K562 (cell line): ENCODE results near the gene PSAP. TPM values are rescaled to one million over a fixed set of nuclear protein-coding genes. Genes with fewer than 3 reads are reported as not detected.

Experiments
- ARID1B ChIP-seq: fragments of 450-650 bp; IDR thresholded peaks from 2 replicates; pipeline ENCODE4 v1.6.1; 2016; ENCODE audit warnings: antibody characterized with exemption, mild to moderate bottlenecking, inconsistent platforms
- CC2D1A ChIP-seq: fragments of 450-650 bp; IDR thresholded peaks from 2 replicates; pipeline ENCODE4 v1.6.1; 2017; ENCODE audit warnings: mild to moderate bottlenecking
- DDX20 ChIP-seq: fragments of 450-650 bp; IDR thresholded peaks from 2 replicates; pipeline ENCODE4 v1.6.1; 2016; ENCODE audit warnings: missing genetic modification characterization, low read depth, mild to moderate bottlenecking, missing compliant biosample characterization, moderate library complexity
- DNMT1 ChIP-seq: fragments of 450-650 bp; IDR thresholded peaks from 2 replicates; pipeline ENCODE4 v1.6.1; 2016; ENCODE audit warnings: antibody characterized with exemption, mild to moderate bottlenecking
- ELF4 ChIP-seq: fragments of 450-650 bp; formaldehyde crosslinking; IDR thresholded peaks from 2 replicates; pipeline ENCODE4 v1.4.0; 2022; ENCODE audit warnings: missing genetic modification characterization
- NFYB ChIP-seq: IDR thresholded peaks from 2 replicates; pipeline ENCODE4 v1.6.1; 2011; ENCODE audit warnings: mild to moderate bottlenecking, moderate library complexity; ENCODE audit not compliant: insufficient read length; ENCODE audit errors: extremely low read depth
- OTX1 ChIP-seq: fragments of 450-650 bp; formaldehyde crosslinking; IDR thresholded peaks from 2 replicates; pipeline ENCODE4 v1.4.0; 2022; ENCODE audit warnings: mild to moderate bottlenecking
- PYGO2 ChIP-seq: fragments of 450-650 bp; IDR thresholded peaks from 2 replicates; pipeline ENCODE4 v1.6.1; 2016; ENCODE audit warnings: mild to moderate bottlenecking, missing genetic modification characterization, moderate library complexity, missing compliant biosample characterization
- SMAD2 ChIP-seq: fragments of 150-350 bp; IDR thresholded peaks from 2 replicates; pipeline ENCODE4 v1.6.1; 2014; ENCODE audit warnings: low read depth, mild to moderate bottlenecking, low read length
- SMC3 ChIP-seq: conservative IDR thresholded peaks from 2 replicates; pipeline ENCODE4 v1.6.1; 2011; ENCODE audit warnings: low read depth, low read length, improper control_type of control experiment; ENCODE audit not compliant: insufficient read depth
- TBP ChIP-seq: optimal IDR thresholded peaks from 2 replicates; pipeline ENCODE3; 2011; ENCODE audit warnings: low read depth, low read length, improper control_type of control experiment
- ZNF507 ChIP-seq: conservative IDR thresholded peaks from 2 replicates; pipeline ENCODE4 v1.6.1; 2017; ENCODE audit warnings: missing genetic modification characterization, missing compliant biosample characterization
- polyA plus RNA-seq, 8 experiments: library from polyadenylated mRNA; depleted of rRNA in 4 of 8; stranded (reverse) in 5 of 8; unstranded in 3 of 8; fragments of >200 nt; fragmentation: Nextera tagmentation in 2 of 8; fragmentation: Illumina TruSeq in 1 of 8; extraction: Ambion mirVana in 2 of 8; extraction: Trizol in 1 of 8; gene quantifications; 2 replicates each; pipeline versions ENCODE4 v1.2.1 to v1.2.3, GENCODE V29; 2011 to 2014; ENCODE audit warnings: inconsistent platforms in 1 of 8, missing spikeins in 1 of 8
- total RNA-seq, 7 experiments: library from RNA; depleted of rRNA in 6 of 7; stranded (reverse); fragments of >200 nt in 6 of 7; fragmentation: Illumina TruSeq in 2 of 7; extraction: Trizol in 2 of 7; gene quantifications; 2 replicates each; pipeline versions ENCODE4 v1.2.1 to v1.2.3, GENCODE V29; 2011 to 2021; ENCODE audit warnings: low replicate concordance in 1 of 7
- TF ChIP-seq, protein P1 (sequence below): fragments of 450-650 bp; IDR thresholded peaks from 2 replicates; pipeline ENCODE4 v1.6.1; 2016
- TF ChIP-seq, protein P2 (sequence below), 2 experiments: fragments of 450-650 bp in 1 of 2; sonication (generic) in 1 of 2; formaldehyde crosslinking in 1 of 2; IDR thresholded peaks in 1 of 2; conservative IDR thresholded peaks in 1 of 2; 2 replicates each; pipeline versions ENCODE4 v1.6.1 to v1.8.1; 2016 to 2023; ENCODE audit warnings: mild to moderate bottlenecking in 2 of 2, moderate library complexity in 2 of 2, inconsistent platforms in 1 of 2, missing genetic modification reagents in 1 of 2
- TF ChIP-seq, protein P3 (sequence below), 2 experiments: fragments of 450-650 bp in 1 of 2; sonication (generic) in 1 of 2; formaldehyde crosslinking in 1 of 2; IDR thresholded peaks; 2 replicates each; pipeline versions ENCODE4 v1.7.1 to v1.9.0; 2016 to 2022; ENCODE audit warnings: inconsistent platforms in 1 of 2, mild to moderate bottlenecking in 1 of 2, missing genetic modification reagents in 1 of 2
- TF ChIP-seq, protein P4 (sequence below): fragments of 250-450 bp; sonication (Bioruptor Pico); IDR thresholded peaks from 2 replicates; pipeline ENCODE4 v1.6.1; 2021; ENCODE audit warnings: mild to moderate bottlenecking

The PSAP gene
- total and polyA plus RNA-seq, 9 of the 15 experiments (the other 6 are each of a cell fraction or from before 2014, with no cell fraction given), result 245 to 700 (median 429) TPM

DNA sequence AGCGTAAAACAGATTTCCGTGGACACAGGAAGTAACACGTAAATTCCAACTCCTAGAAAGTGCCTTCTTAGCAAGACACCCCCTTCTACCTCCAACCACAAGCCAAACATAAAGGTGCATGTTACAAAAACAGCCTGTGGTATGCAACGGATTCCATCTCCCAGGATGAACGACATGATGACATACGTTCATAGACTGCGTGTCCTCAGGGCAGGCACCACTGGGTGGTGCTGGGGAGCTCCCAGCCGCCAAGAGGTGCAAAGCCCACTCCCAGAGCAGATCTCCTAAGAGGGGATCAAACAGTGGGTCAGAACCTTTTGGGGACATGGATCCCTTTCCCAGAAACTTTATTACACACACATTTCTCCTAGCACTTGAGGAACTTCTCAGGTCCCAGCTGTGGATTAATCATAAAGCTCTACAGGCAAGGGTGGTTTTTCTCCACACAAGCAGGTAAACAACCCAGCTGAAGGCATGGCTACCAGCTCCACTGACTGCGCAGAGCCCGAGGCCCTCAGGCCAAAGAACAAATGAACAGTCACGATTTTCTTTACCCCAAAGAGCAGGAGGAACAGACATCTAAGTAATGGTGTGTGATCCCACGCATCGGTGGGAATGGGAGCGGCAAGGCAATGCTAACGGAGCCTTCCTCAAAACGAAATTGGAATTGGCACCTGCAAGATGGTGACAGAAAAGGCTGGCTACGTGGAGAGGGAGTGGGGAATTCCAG is 13.8 kb downstream of the PSAP start (continued):
- TF ChIP-seq, protein P1, sequence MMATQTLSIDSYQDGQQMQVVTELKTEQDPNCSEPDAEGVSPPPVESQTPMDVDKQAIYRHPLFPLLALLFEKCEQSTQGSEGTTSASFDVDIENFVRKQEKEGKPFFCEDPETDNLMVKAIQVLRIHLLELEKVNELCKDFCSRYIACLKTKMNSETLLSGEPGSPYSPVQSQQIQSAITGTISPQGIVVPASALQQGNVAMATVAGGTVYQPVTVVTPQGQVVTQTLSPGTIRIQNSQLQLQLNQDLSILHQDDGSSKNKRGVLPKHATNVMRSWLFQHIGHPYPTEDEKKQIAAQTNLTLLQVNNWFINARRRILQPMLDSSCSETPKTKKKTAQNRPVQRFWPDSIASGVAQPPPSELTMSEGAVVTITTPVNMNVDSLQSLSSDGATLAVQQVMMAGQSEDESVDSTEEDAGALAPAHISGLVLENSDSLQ, result 0 out of 2 replicates have a peak, but pooled peaks have one; percentile 14
- no peak for TF ChIP-seq TBP
- TF ChIP-seq PYGO2 (tag), result no peak
- TF ChIP-seq, protein P2, sequence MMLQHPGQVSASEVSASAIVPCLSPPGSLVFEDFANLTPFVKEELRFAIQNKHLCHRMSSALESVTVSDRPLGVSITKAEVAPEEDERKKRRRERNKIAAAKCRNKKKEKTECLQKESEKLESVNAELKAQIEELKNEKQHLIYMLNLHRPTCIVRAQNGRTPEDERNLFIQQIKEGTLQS (IDR thresholded peaks at IDR 0.05), result peak; percentile 53
- TF ChIP-seq, protein P2 (CRISPR knock-in tag; conservative IDR thresholded peaks at IDR 0.05), result no peak
- TF ChIP-seq OTX1 (CRISPR knock-in tag), result 0 out of 2 replicates have a peak, but pooled peaks have one; percentile 37
- TF ChIP-seq ELF4 (CRISPR knock-in tag), result no peak
- TF ChIP-seq, protein P3, sequence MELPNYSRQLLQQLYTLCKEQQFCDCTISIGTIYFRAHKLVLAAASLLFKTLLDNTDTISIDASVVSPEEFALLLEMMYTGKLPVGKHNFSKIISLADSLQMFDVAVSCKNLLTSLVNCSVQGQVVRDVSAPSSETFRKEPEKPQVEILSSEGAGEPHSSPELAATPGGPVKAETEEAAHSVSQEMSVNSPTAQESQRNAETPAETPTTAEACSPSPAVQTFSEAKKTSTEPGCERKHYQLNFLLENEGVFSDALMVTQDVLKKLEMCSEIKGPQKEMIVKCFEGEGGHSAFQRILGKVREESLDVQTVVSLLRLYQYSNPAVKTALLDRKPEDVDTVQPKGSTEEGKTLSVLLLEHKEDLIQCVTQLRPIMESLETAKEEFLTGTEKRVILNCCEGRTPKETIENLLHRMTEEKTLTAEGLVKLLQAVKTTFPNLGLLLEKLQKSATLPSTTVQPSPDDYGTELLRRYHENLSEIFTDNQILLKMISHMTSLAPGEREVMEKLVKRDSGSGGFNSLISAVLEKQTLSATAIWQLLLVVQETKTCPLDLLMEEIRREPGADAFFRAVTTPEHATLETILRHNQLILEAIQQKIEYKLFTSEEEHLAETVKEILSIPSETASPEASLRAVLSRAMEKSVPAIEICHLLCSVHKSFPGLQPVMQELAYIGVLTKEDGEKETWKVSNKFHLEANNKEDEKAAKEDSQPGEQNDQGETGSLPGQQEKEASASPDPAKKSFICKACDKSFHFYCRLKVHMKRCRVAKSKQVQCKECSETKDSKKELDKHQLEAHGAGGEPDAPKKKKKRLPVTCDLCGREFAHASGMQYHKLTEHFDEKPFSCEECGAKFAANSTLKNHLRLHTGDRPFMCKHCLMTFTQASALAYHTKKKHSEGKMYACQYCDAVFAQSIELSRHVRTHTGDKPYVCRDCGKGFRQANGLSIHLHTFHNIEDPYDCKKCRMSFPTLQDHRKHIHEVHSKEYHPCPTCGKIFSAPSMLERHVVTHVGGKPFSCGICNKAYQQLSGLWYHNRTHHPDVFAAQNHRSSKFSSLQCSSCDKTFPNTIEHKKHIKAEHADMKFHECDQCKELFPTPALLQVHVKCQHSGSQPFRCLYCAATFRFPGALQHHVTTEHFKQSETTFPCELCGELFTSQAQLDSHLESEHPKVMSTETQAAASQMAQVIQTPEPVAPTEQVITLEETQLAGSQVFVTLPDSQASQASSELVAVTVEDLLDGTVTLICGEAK (IDR thresholded peaks at IDR 0.05), result no peak
- TF ChIP-seq, protein P3 (CRISPR knock-in tag; IDR thresholded peaks at IDR 0.05), result no peak
- no peak for TF ChIP-seq SMAD2
- TF ChIP-seq DDX20, result no peak
- no peak for TF ChIP-seq DNMT1
- TF ChIP-seq CC2D1A, result no peak
- TF ChIP-seq ZNF507 (tag), result no peak
- TF ChIP-seq NFYB, result no peak
- TF ChIP-seq, protein P4, sequence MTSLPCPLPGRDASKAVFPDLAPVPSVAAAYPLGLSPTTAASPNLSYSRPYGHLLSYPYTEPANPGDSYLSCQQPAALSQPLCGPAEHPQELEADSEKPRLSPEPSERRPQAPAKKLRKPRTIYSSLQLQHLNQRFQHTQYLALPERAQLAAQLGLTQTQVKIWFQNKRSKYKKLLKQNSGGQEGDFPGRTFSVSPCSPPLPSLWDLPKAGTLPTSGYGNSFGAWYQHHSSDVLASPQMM (CRISPR knock-in tag), result no peak
- no peak for TF ChIP-seq ARID1B
- peak; percentile 73 for TF ChIP-seq SMC3
